ENCODE measurements around the gene FLT3.

FLT3 gene

GRCh38 chr13:28056970-28057712 is 43.2 kb downstream of the FLT3 start:
- no peak overlapping the region for H3K9ac ChIP-seq (ENCODE audit: low read length)
- H3K4me1 ChIP-seq (ENCODE audit: control insufficient read depth, insufficient read depth, low read length), result peaks cover 12% of the 10 kb centered on the region
- no peak overlapping the region for H3K4me3 ChIP-seq (ENCODE audit: low read depth, low read length)
- no peaks in the 10 kb centered on the region for H3K27me3 ChIP-seq (ENCODE audit: control insufficient read depth, insufficient read depth, low read length)
- H3K9me3 ChIP-seq (ENCODE audit: control insufficient read depth, insufficient read depth, low read depth, low read length), result no peaks in the 10 kb centered on the region
- H3K27ac ChIP-seq (ENCODE audit: low read depth, low read length), result no peak overlapping the region
- no peaks in the 10 kb centered on the region for H3K36me3 ChIP-seq (ENCODE audit: control insufficient read depth, insufficient read depth, low read length)

GRCh38 chr13:28056426-28056825 is 44.0 kb downstream of the FLT3 start:
- H3K9me3 ChIP-seq (ENCODE audit: control insufficient read depth, insufficient read depth, low read depth, low read length), result no peaks in the 10 kb centered on the region
- H3K27me3 ChIP-seq (ENCODE audit: control insufficient read depth, insufficient read depth, low read length), result no peaks in the 10 kb centered on the region
- no peaks in the 10 kb centered on the region for H3K36me3 ChIP-seq (ENCODE audit: control insufficient read depth, insufficient read depth, low read length)
- H3K4me3 ChIP-seq (ENCODE audit: low read depth, low read length), result no peak overlapping the region
- H3K27ac ChIP-seq (ENCODE audit: low read depth, low read length), result no peak overlapping the region
- H3K4me1 ChIP-seq (ENCODE audit: control insufficient read depth, insufficient read depth, low read length), result peaks cover 12% of the 10 kb centered on the region
- H3K9ac ChIP-seq (ENCODE audit: low read length), result no peak overlapping the region

- H3K36me3 ChIP-seq (ENCODE audit: control insufficient read depth, insufficient read depth, low read length), result no peaks in the 10 kb centered on the region
- H3K27ac ChIP-seq (ENCODE audit: low read depth, low read length), result no peak overlapping the region
- H3K27me3 ChIP-seq (ENCODE audit: control insufficient read depth, insufficient read depth, low read length), result no peaks in the 10 kb centered on the region
- peaks cover 16% of the 10 kb centered on the region for H3K4me1 ChIP-seq (ENCODE audit: control insufficient read depth, insufficient read depth, low read length)
- H3K9ac ChIP-seq (ENCODE audit: low read length), result no peak overlapping the region
- H3K4me3 ChIP-seq (ENCODE audit: low read depth, low read length), result no peak overlapping the region
- H3K9me3 ChIP-seq (ENCODE audit: control insufficient read depth, insufficient read depth, low read depth, low read length), result no peaks in the 10 kb centered on the region
Observed at GRCh38 chr13:28055357-28055756, 45.0 kb downstream of the FLT3 start.

GRCh38 chr13:28052945-28053344 is 47.4 kb downstream of the FLT3 start:
- Histone ChIP-seq H3K27me3 (ENCODE audit: control insufficient read depth, insufficient read depth, low read length) (no peaks in the 10 kb centered on the region), H3K9ac (ENCODE audit: low read length) (no peak overlapping the region), H3K9me3 (ENCODE audit: control insufficient read depth, insufficient read depth, low read depth, low read length) (no peaks in the 10 kb centered on the region), H3K4me1 (ENCODE audit: control insufficient read depth, insufficient read depth, low read length) (peaks cover 32% of the 10 kb centered on the region), H3K36me3 (ENCODE audit: control insufficient read depth, insufficient read depth, low read length) (no peaks in the 10 kb centered on the region), H3K27ac (ENCODE audit: low read depth, low read length) (no peak overlapping the region), H3K4me3 (ENCODE audit: low read depth, low read length) (no peak overlapping the region)

GRCh38 chr13:28049880-28050875 is 50.2 kb downstream of the FLT3 start:
- Histone ChIP-seq H3K36me3 (ENCODE audit: control insufficient read depth, insufficient read depth, low read length) (no peaks in the 10 kb centered on the region), H3K27ac (ENCODE audit: low read depth, low read length) (peak overlapping the region; percentile 69), H3K4me1 (ENCODE audit: control insufficient read depth, insufficient read depth, low read length) (peaks cover 22% of the 10 kb centered on the region), H3K9me3 (ENCODE audit: control insufficient read depth, insufficient read depth, low read depth, low read length) (no peaks in the 10 kb centered on the region), H3K4me3 (ENCODE audit: low read depth, low read length) (peak overlapping the region; percentile 18), H3K9ac (ENCODE audit: low read length) (peak overlapping the region; percentile 41), H3K27me3 (ENCODE audit: control insufficient read depth, insufficient read depth, low read length) (no peaks in the 10 kb centered on the region)

GRCh38 chr13:28049215-28049614 is 51.2 kb downstream of the FLT3 start:
- H3K27ac ChIP-seq (ENCODE audit: low read depth, low read length), result peak overlapping the region; percentile 69; the same call in 1 of the 2 replicates
- H3K27me3 ChIP-seq (ENCODE audit: control insufficient read depth, insufficient read depth, low read length), result no peaks in the 10 kb centered on the region
- peaks cover 21% of the 10 kb centered on the region for H3K4me1 ChIP-seq (ENCODE audit: control insufficient read depth, insufficient read depth, low read length)
- H3K36me3 ChIP-seq (ENCODE audit: control insufficient read depth, insufficient read depth, low read length), result no peaks in the 10 kb centered on the region
- H3K9me3 ChIP-seq (ENCODE audit: control insufficient read depth, insufficient read depth, low read depth, low read length), result no peaks in the 10 kb centered on the region
- no peak overlapping the region for H3K9ac ChIP-seq (ENCODE audit: low read length)
- no peak overlapping the region for H3K4me3 ChIP-seq (ENCODE audit: low read depth, low read length)

- no peaks in the 10 kb centered on the region for H3K9me3 ChIP-seq (ENCODE audit: control insufficient read depth, insufficient read depth, low read depth, low read length)
- H3K36me3 ChIP-seq (ENCODE audit: control insufficient read depth, insufficient read depth, low read length), result no peaks in the 10 kb centered on the region
- no peak overlapping the region for H3K27ac ChIP-seq (ENCODE audit: low read depth, low read length)
- H3K27me3 ChIP-seq (ENCODE audit: control insufficient read depth, insufficient read depth, low read length), result no peaks in the 10 kb centered on the region
- no peak overlapping the region for H3K4me3 ChIP-seq (ENCODE audit: low read depth, low read length)
- peaks cover 21% of the 10 kb centered on the region for H3K4me1 ChIP-seq (ENCODE audit: control insufficient read depth, insufficient read depth, low read length)
- no peak overlapping the region for H3K9ac ChIP-seq (ENCODE audit: low read length)
Observed at GRCh38 chr13:28048768-28049167, 51.6 kb downstream of the FLT3 start.

GRCh38 chr13:28047757-28048388 is 52.5 kb downstream of the FLT3 start:
- H3K27me3 ChIP-seq (ENCODE audit: control insufficient read depth, insufficient read depth, low read length), result no peaks in the 10 kb centered on the region
- no peaks in the 10 kb centered on the region for H3K9me3 ChIP-seq (ENCODE audit: control insufficient read depth, insufficient read depth, low read depth, low read length)
- H3K4me1 ChIP-seq (ENCODE audit: control insufficient read depth, insufficient read depth, low read length), result peaks cover 21% of the 10 kb centered on the region
- H3K4me3 ChIP-seq (ENCODE audit: low read depth, low read length), result no peak overlapping the region
- H3K27ac ChIP-seq (ENCODE audit: low read depth, low read length), result no peak overlapping the region
- H3K36me3 ChIP-seq (ENCODE audit: control insufficient read depth, insufficient read depth, low read length), result no peaks in the 10 kb centered on the region
- H3K9ac ChIP-seq (ENCODE audit: low read length), result no peak overlapping the region

GRCh38 chr13:28046981-28047380 is 53.4 kb downstream of the FLT3 start:
- Histone ChIP-seq H3K27me3 (ENCODE audit: control insufficient read depth, insufficient read depth, low read length) (no peaks in the 10 kb centered on the region), H3K4me3 (ENCODE audit: low read depth, low read length) (no peak overlapping the region), H3K9me3 (ENCODE audit: control insufficient read depth, insufficient read depth, low read depth, low read length) (no peaks in the 10 kb centered on the region), H3K4me1 (ENCODE audit: control insufficient read depth, insufficient read depth, low read length) (peaks cover 21% of the 10 kb centered on the region), H3K36me3 (ENCODE audit: control insufficient read depth, insufficient read depth, low read length) (no peaks in the 10 kb centered on the region), H3K27ac (ENCODE audit: low read depth, low read length) (no peak overlapping the region), H3K9ac (ENCODE audit: low read length) (no peak overlapping the region)

- H3K36me3 ChIP-seq (ENCODE audit: control insufficient read depth, insufficient read depth, low read length), result no peaks in the 10 kb centered on the region
- no peak overlapping the region for H3K4me3 ChIP-seq (ENCODE audit: low read depth, low read length)
- H3K27me3 ChIP-seq (ENCODE audit: control insufficient read depth, insufficient read depth, low read length), result no peaks in the 10 kb centered on the region
- H3K9ac ChIP-seq (ENCODE audit: low read length), result no peak overlapping the region
- no peak overlapping the region for H3K27ac ChIP-seq (ENCODE audit: low read depth, low read length)
- peaks cover 24% of the 10 kb centered on the region for H3K4me1 ChIP-seq (ENCODE audit: control insufficient read depth, insufficient read depth, low read length)
- no peaks in the 10 kb centered on the region for H3K9me3 ChIP-seq (ENCODE audit: control insufficient read depth, insufficient read depth, low read depth, low read length)
Observed at GRCh38 chr13:28045861-28046260, 54.5 kb downstream of the FLT3 start.

Measured in HUES6 (cell line).